ENCODE data around the gene ADSS1.

The ADSS1 gene

GRCh38 chr14:104770851-104771272, 46.8 kb downstream of the ADSS1 start:
- DNase-seq, result no peak

GRCh38 chr14:104771374-104771773, 47.3 kb downstream of the ADSS1 start:
- DNase-seq, result no peak

DNA sequence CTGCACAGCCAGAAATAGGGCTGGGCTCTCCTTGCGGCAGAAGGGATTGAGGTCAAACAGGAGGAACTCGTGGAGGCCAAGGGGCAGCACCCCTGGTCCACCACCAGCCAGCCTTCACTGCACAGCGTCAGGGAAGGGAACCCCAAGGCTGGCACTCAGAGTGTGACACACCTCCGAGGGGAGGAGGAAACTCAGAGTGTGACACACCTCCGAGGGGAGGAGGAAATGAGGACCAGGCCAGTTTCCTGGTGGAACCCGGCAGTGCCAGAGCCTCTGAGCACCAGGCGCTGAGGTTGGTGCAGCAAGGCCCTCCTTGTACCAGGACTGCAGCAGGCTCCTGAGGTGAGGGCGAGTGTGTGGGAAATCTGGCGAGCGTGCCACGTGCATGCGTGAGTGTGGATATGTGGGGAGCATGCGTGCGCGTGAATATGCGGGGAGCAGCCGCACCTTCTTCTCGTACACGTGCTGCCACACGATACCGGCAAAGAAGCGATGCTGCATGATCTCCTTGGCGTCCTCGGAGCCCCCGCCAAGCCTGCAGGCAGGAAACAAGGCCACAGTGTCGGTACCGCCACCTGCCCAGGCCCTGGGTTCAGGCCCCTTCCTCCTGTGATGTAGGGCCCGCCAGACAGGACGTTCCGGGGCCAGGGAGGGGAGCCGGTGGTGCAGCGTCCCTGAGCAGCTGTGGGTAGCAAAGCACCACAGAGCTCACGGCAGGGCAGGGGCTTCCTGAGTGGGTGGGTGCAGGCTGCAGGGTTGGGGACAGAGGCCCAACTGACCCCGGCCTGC, 48.1 kb downstream of the ADSS1 start:
- DNase-seq, result no peak

DNA sequence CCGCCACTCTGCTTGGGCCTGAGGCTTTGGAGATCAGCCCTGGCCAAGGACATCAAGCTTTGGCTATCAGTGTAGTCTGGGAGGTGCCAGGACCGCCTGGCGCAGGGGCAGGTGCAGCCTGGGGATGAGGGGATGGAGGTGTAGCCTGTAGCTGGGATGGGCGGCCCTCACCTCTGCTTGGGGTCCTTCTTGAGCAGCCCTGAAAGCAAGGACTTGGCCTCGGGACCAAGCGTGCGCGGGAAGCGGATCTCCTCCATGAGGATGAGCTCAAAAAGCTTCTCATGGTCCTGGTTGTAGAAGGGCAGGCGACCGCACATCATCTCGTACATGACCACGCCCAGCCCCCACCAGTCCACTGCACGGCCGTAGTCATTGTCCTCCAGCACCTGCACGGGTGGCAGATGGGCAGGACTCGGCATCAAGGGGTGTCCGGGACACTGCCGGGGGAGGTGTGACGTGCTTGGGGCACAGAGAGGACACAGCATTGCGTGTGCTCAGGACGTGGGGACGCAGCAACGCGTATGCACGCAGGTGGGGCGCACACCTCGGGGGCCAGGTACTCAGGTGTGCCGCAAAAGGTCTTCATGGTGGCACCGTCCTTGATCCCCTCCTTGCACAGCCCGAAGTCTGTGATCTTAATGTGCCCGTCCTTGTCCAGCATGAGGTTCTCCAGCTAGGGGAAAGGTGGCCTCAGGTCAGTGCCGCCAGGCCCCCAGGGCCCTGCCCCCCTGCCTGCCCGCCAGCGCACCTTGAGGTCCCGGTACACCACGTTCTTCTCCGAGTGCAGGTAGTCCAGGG, 48.9 kb downstream of the ADSS1 start:
- DNase-seq, result no peak

- no peak for DNase-seq
Measured at GRCh38 chr14:104773505-104774452, 49.8 kb downstream of the ADSS1 start.

- DNase-seq, result no peak
Measured at GRCh38 chr14:104774453-104775072, 50.5 kb downstream of the ADSS1 start.

- DNase-seq, result no peak
Measured at GRCh38 chr14:104775073-104775489, 51.1 kb downstream of the ADSS1 start.

- no peak for DNase-seq
Measured at GRCh38 chr14:104776481-104776880, 52.5 kb downstream of the ADSS1 start.

GRCh38 chr14:104776961-104777807, 53.2 kb downstream of the ADSS1 start:
- DNase-seq, result no peak

DNA sequence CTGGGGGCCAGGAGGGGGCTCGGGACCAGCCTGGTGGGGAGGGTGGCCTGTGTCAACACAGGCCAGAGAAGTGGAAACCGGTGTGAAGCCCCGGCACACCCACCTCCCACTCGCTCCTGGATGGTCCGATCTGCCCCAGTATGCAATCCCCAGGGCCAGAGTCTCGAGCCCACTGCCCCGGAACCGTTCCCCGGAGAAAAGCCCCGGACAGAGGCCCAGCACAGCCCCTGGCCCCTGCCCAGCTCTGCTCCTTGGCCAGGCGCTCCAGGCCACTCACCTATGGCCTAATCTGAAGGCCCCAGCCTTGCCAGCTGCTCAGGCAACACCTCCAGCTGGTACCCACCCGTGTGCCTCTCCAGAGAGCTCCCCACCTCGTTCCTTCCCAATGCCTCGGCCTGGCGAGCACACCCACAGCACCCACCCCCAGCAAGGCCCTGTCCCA, 53.8 kb downstream of the ADSS1 start:
- no peak for DNase-seq

DNA sequence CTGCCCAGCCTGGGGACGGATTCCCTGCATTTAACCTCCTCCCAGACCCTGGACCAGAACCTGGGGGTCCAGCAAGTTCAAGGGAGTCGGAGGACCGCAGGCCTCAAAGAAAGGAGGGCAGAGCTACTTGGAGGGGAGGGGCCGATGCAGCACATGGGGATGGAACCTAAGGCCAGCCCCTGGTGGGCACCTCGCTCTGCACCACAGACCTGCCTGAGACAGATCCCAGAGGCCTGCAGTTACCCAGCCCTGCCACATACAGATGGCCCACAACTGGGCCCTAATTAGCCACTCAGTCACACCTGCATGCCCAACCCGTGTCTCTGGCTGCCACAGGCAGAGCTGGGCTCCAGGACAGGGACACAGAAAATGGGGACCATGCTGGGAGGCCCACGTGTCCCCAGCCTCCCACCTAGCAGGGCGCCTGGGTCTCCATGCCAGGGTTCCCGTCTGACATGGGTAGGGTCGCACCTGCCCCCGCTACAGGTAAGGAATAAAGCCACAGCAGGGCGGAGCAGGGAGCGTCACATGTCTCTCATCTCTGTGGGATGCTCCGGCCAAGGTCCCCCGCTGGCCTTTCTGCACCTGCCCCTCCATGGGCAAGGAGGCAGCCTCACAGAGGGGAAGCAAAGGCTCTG, 54.8 kb downstream of the ADSS1 start:
- no peak for DNase-seq

- no peak for DNase-seq
Measured at GRCh38 chr14:104779776-104780512, 55.9 kb downstream of the ADSS1 start.

- DNase-seq, result no peak
Measured at GRCh38 chr14:104780513-104781030, 56.5 kb downstream of the ADSS1 start.

DNA sequence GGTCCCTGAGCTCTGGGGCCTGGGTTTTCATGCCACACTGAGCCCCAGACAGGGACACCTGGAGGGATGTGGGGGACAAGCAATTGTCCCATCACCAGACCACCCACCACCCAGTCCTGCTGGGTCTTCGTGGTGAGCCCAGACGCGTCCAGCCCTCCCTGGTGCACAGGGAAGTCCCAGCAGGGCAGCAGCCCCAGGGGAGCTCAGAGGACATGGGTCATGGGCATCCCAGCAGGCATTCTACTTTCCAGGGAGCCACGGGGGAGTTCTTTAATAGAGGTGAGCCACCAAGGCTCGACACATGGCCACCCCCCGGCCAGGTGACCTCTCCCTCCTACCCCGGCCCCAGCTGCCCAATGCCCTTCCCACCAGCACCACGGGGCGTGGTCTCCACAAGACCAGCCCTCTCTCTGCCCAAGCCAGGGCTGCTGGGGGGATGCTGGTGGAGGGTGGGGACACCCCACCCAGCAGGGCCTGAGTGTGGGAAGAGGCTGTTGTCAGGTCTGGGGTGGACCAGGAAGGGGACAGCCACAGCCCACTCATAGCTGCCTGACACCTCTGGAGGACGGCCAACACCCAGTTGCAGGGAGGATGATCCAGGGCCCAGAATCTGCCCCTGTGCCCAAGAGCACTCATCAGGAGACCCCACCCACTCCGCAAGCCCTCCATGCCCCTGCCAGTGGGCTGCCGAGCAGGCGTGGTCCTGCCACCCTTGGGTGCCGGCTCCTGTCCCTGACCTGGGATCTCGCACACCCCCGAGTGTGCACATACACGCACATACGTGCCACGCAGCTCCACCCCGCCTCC, 57.4 kb downstream of the ADSS1 start:
- no peak for DNase-seq

DNA sequence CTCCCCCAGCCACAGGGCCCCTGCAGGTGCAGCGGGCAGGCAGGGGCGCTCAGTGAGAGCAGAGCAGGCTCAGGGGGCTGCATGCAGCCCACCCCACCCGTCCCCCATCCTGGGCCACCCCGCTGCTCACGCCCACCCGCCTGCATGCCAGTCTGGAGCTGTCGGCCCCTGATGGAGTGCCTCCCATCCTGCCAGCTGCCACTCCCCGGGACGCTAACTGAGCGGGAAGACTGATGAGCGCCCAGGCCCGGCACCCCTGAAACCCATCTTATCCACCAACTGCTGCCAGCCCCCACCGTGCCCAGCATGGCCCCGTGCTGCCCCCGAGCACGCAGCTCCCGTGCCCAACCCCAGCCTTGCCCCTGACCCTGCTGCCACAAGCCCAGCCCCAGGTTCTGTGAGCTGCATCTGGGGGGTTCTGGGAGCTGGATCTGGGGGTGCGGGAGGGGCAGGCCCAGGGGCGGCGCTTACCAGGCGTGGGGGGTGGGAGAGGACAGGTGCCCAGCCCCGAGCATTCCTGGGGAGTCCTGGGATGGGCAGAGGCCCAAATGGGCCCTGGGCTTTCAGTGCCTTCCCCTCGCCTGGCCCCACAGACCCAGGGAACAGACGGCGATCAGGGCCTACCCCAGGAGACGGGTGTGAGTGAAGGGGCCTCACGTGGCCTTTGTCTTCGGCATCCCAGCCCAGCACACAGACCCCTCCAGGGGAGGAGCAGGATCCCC, 58.2 kb downstream of the ADSS1 start:
- DNase-seq, result no peak

DNA sequence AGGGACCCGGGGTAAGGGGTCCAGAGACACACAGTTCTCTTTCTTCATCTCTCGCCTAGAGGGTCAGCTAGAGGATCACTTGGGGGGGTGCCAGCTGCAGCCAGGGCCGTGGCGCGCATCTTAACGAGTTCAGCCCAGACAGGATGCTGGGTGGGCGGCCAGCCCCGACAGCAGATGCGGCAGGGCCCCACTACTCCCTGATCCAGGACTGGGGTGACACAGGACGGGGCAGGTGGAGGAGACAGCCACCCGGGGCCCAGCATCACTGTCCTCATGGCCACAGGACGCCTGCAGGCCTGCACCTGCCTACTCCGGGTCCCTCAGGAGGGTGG, 58.7 kb downstream of the ADSS1 start:
- DNase-seq, result no peak

DNA sequence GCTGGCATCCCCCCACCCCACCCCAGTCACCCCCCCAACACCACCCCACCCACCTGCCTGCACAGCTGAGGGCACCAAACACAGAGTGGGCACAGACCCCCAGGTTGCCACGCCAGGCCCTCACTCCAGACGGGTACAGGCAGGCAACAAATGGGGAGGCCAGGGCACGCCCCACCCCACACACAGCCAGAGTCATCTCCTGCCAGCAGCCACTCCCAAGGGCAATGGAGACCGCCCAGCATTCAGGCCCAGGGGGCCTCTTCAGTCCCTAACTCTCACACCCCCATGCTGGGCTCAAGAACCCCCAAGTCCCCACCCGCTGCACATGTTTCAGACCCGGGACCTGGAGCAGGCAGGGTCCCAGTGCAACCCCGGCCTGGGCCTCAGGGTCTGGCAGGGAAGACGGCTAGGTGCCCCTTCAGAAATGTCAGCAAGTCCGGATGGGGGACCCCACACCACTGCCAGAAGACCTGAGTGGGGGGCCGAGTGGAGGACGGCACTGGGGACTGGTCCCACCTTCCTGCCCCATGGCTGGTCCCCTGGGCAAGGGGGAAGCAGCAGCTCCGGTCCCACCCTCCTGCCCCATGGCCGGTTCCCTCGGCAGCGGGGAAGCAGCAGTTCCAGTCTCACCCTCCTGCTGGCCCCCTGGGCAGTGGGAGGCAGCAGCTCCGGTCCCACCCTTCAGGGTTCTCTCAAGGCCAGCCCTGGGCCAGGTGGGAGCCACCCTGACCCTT, 59.6 kb downstream of the ADSS1 start:
- DNase-seq, result no peak

- DNase-seq, result no peak
Measured at GRCh38 chr14:104784218-104784568, 60.2 kb downstream of the ADSS1 start.

Data from fibroblast of upper back skin (primary cell).